ENCODE measurements around the gene IL17RC.
"Not testable (repeated sequence)": the region's sequence is repeated elsewhere in the genome, so short reads cannot be mapped to it uniquely, and the experiment has no call there.

Gene IL17RC, protein sequence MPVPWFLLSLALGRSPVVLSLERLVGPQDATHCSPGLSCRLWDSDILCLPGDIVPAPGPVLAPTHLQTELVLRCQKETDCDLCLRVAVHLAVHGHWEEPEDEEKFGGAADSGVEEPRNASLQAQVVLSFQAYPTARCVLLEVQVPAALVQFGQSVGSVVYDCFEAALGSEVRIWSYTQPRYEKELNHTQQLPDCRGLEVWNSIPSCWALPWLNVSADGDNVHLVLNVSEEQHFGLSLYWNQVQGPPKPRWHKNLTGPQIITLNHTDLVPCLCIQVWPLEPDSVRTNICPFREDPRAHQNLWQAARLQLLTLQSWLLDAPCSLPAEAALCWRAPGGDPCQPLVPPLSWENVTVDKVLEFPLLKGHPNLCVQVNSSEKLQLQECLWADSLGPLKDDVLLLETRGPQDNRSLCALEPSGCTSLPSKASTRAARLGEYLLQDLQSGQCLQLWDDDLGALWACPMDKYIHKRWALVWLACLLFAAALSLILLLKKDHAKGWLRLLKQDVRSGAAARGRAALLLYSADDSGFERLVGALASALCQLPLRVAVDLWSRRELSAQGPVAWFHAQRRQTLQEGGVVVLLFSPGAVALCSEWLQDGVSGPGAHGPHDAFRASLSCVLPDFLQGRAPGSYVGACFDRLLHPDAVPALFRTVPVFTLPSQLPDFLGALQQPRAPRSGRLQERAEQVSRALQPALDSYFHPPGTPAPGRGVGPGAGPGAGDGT

DNA sequence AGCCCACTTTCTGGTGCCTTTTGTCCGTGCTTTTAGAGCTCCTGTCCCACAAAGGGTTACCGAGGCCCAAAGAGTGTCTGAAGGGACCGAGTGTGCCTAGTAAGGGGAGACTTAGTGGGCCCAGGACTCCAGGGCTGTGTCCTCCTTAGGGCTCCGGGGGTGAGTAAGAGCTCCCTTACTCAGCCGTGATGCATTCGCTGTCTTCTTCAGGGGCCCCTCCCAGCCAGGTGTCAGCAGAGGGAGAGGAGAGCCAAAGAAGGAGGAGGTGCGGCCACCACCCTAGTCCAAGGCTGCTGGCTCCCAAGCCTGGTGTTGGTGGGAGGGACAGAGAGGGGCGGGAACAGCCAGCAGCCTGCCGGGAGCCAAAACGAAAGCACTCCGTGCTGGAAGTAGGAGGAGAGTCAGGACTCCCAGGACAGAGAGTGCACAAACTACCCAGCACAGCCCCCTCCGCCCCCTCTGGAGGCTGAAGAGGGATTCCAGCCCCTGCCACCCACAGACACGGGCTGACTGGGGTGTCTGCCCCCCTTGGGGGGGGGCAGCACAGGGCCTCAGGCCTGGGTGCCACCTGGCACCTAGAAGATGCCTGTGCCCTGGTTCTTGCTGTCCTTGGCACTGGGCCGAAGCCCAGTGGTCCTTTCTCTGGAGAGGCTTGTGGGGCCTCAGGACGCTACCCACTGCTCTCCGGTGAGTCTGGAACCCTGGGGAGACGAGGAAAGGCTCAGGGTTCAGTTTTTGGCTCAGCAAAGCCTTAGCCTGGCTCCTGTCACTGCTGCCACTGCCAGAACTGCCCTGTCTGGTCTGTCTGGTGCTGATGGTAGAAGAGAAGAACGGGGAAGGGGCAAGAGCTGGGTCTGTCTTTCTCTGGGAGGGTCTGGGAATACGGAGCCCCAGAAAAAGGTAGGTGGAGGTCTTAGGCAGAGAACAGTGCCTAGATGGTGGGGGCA, at the start of gene IL17RC:
Gene IL17RC, plus strand, starts transcription at position 365 of the 947 bp plus-strand sequence. Its CDS starts 218 bp downstream, at position 583.
- Mint-ChIP-seq H3K27me3 (peaks cover 8% of the 10 kb centered on the region), H3K4me3 (peak within 1 kb of the TSS; percentile 66), H3K36me3 (ENCODE audit: insufficient read depth) (peaks cover 2% of the 10 kb centered on the region), H3K27ac (ENCODE audit: low read depth) (no peak within 1 kb of the TSS), H3K9me3 (no peaks in the 10 kb centered on the region), H3K4me1 (peaks cover 5% of the 10 kb centered on the region)
- ATAC-seq (replicated peaks; ENCODE audit: extremely low read depth, poor library complexity, severe bottlenecking) (no peak), DNase-seq (ENCODE audit: low spot score in 2 of 2) (no peak)

DNA sequence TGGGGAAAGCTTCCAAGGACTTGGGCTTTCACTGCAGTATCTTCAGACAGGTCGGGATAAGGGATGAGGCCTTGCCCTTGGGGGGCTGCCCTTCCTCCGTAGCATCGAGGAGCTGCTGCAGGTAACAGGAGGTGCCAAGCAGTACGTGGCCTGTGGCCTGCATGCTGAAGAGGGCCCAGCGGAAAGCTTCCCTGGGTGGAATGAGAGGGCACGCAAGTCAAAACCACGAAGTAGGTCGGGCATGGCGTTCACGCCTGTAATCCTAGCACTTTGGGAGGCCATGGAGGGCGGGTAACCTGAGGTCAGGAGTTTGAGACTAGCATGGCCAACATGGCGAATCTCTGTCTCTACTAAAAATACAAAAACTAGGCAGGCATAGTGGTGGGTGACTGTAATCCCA, 49.8 kb upstream of the IL17RC start:
- Mint-ChIP-seq H3K36me3 (ENCODE audit: insufficient read depth) (no peaks in the 10 kb centered on the region), H3K27me3 (peaks cover 4% of the 10 kb centered on the region), H3K27ac (ENCODE audit: low read depth) (no peak overlapping the region), H3K9me3 (no peaks in the 10 kb centered on the region), H3K4me3 (no peak overlapping the region), H3K4me1 (no peaks in the 10 kb centered on the region)
- DNase-seq (ENCODE audit: low spot score in 2 of 2) (no peak), ATAC-seq (replicated peaks; ENCODE audit: extremely low read depth, poor library complexity, severe bottlenecking) (no peak)

DNA sequence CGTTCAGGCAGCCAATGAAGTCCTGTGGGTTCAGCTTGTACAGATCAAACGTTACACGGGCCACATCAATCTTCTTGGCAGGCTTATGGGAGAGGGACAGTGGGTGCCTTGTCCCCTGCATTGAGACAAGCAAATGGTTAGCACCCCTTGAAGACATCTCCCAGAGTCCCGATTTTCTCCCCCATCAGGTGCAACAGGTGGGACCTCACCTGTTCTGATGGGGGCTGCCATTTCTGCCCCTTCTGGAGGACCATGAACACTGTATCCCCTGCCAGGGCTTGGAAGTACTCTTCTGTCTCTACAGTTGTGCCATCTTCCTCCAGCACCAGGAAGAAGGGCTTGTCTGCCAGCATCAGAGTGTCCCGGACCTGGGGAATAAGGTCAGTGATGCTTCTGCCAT, 46.9 kb upstream of the IL17RC start:
- DNase-seq (ENCODE audit: low spot score in 2 of 2) (no peak), ATAC-seq (replicated peaks; ENCODE audit: extremely low read depth, poor library complexity, severe bottlenecking) (no peak)
- no peaks in the 10 kb centered on the region for H3K36me3 Mint-ChIP-seq (ENCODE audit: insufficient read depth)
- H3K27ac Mint-ChIP-seq (ENCODE audit: low read depth), result no peak overlapping the region
- no peak overlapping the region for H3K4me3 Mint-ChIP-seq
- H3K9me3 Mint-ChIP-seq, result no peaks in the 10 kb centered on the region
- no peaks in the 10 kb centered on the region for H3K27me3 Mint-ChIP-seq
- H3K4me1 Mint-ChIP-seq, result no peaks in the 10 kb centered on the region

DNA sequence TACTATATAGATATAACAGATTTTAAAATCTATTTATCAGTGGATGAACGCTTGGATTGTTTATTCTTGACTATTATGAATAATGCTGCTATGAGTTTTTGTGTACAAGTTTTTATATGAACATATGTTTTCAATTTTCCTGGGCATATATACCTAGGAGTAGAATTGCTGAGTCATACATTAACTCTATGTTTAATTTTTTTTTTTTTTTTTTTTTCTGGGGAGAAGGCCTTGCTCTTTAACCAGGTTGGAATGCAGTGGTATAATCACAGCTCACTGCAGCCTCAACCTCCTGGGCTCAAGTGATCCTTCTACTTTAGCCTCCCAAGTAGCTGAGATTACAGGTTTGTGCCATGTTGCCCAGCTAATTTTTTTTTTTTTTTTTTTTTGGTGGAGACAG, 45.9 kb upstream of the IL17RC start:
- DNase-seq (ENCODE audit: low spot score in 2 of 2) (no peak), ATAC-seq (replicated peaks; ENCODE audit: extremely low read depth, poor library complexity, severe bottlenecking) (no peak)
- H3K27me3 Mint-ChIP-seq, result no peaks in the 10 kb centered on the region
- no peaks in the 10 kb centered on the region for H3K4me1 Mint-ChIP-seq
- H3K4me3 Mint-ChIP-seq, result no peak overlapping the region
- H3K27ac Mint-ChIP-seq (ENCODE audit: low read depth), result no peak overlapping the region
- no peaks in the 10 kb centered on the region for H3K9me3 Mint-ChIP-seq
- H3K36me3 Mint-ChIP-seq (ENCODE audit: insufficient read depth), result no peaks in the 10 kb centered on the region

DNA sequence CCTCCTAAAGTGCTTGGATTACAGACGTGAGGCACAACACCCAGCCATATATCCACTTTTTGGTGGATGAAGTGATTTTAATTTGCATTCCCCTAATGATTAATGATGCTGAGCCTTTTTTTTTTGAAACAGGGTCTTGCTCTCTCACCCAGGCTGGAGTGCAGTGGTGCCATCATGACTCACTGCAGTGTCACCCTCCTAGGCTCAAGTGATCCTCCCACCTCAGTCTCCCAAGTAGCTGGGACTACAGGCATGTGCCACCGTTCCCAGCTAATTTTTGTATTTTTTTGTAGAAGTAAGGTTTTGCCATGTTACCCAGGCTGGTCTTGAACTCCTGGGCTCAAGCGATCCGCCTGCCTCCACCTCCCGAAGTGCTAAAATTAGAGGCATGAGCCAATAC, 44.8 kb upstream of the IL17RC start:
- not testable (repeated sequence) for H3K9me3 Mint-ChIP-seq; H3K27ac Mint-ChIP-seq (ENCODE audit: low read depth); DNase-seq (ENCODE audit: low spot score in 2 of 2); H3K4me3 Mint-ChIP-seq; ATAC-seq (replicated peaks; ENCODE audit: extremely low read depth, poor library complexity, severe bottlenecking); H3K4me1 Mint-ChIP-seq; H3K27me3 Mint-ChIP-seq; H3K36me3 Mint-ChIP-seq (ENCODE audit: insufficient read depth)

DNA sequence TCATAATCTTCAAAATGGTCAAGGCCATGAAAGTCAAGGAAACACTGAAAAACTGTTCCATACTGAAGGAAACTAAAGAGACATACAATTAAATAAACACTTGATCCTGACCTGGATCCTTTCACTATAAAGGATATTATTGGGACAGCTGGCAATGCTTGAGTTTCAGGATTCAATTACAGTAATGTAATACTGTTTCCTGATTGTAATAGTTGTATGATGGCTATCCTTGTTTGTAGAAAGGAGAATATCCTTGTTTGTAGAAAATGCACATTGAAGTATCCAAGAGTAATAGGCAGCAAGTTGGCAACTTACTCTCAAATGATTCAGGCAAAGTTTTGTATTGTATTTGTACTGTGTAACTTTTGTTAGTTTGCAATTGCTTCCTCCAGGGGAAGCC, 41.5 kb upstream of the IL17RC start:
- no peak for DNase-seq (ENCODE audit: low spot score in 2 of 2)
- H3K36me3 Mint-ChIP-seq (ENCODE audit: insufficient read depth), result no peaks in the 10 kb centered on the region

DNA sequence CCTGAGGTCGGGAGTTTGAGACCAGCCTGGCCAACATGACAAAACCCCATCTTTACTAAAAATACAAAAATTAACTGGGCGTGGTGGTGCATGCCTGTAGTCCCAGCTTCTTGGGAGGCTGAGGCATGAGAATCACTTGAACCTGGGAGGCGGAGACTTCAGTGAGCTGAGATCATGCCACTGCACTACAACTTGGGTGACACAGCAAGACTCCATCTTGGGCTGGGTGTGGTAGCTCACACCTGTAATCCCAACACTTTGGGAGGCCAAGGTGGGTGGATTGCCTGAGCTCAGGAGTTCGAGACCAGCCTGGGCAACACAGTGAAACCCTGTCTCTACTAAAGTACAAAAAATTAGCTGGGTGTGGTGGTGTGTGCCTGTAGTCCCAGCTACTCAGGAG, 40.6 kb upstream of the IL17RC start:
- not testable (repeated sequence) for H3K27me3 Mint-ChIP-seq; H3K9me3 Mint-ChIP-seq; ATAC-seq (replicated peaks; ENCODE audit: extremely low read depth, poor library complexity, severe bottlenecking); H3K4me3 Mint-ChIP-seq; DNase-seq (ENCODE audit: low spot score in 2 of 2); H3K4me1 Mint-ChIP-seq; H3K27ac Mint-ChIP-seq (ENCODE audit: low read depth); H3K36me3 Mint-ChIP-seq (ENCODE audit: insufficient read depth)

More for the DNA sequence above, 41.5 kb upstream of the IL17RC start:
- no peaks in the 10 kb centered on the region for H3K27me3 Mint-ChIP-seq
- H3K4me1 Mint-ChIP-seq, result no peaks in the 10 kb centered on the region
- no peaks in the 10 kb centered on the region for H3K9me3 Mint-ChIP-seq
- no peak for ATAC-seq (replicated peaks; ENCODE audit: extremely low read depth, poor library complexity, severe bottlenecking)
- no peak overlapping the region for H3K4me3 Mint-ChIP-seq
- no peak overlapping the region for H3K27ac Mint-ChIP-seq (ENCODE audit: low read depth)

DNA sequence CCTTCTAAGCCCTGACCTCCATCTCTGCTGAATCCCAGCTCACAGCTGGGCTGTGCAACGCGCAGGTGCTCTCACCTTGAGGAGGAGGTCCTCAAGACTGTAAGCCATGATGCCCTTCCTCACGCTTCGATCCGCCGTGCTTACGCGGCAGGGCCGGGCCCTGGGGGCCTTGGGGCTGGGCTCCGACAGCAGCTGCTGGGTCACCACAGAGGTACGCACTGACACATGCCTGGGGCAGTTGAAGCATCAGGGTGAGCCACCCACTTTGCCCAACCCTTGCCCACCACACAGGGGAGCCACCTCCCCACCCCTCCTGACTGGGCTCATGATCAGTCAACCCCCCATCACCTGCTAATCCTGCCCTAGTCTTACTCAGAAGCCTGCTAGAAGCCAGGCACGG, 39.9 kb upstream of the IL17RC start:
- Mint-ChIP-seq H3K4me1 (no peaks in the 10 kb centered on the region), H3K27ac (ENCODE audit: low read depth) (no peak overlapping the region), H3K27me3 (no peaks in the 10 kb centered on the region), H3K9me3 (no peaks in the 10 kb centered on the region), H3K36me3 (ENCODE audit: insufficient read depth) (no peaks in the 10 kb centered on the region), H3K4me3 (no peak overlapping the region)
- DNase-seq (ENCODE audit: low spot score in 2 of 2), result no peak
- no peak for ATAC-seq (replicated peaks; ENCODE audit: extremely low read depth, poor library complexity, severe bottlenecking)

DNA sequence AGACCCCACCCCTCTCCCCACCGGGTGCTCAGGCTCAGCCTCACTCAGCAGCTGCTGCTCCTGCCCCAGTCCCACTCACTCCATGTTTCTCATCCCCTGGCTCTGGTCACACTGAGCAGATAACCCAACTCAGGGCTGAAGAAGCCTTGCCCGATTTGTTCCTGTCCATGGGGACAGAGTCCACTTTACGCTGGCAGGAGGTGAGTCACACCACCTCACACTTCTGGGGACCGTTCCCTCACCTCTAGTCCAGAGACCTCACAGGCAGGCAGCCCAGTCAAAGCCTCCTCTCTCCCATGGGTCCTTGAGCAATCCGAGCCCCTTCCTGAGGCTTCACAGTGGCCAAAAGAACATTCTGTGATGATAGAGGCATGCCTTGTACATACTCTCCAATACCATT, 38.2 kb upstream of the IL17RC start:
- H3K27me3 Mint-ChIP-seq, result no peaks in the 10 kb centered on the region
- no peak overlapping the region for H3K4me3 Mint-ChIP-seq
- no peak for DNase-seq (ENCODE audit: low spot score in 2 of 2)
- no peaks in the 10 kb centered on the region for H3K4me1 Mint-ChIP-seq
- no peaks in the 10 kb centered on the region for H3K9me3 Mint-ChIP-seq
- H3K27ac Mint-ChIP-seq (ENCODE audit: low read depth), result no peak overlapping the region
- no peak for ATAC-seq (replicated peaks; ENCODE audit: extremely low read depth, poor library complexity, severe bottlenecking)
- no peaks in the 10 kb centered on the region for H3K36me3 Mint-ChIP-seq (ENCODE audit: insufficient read depth)

DNA sequence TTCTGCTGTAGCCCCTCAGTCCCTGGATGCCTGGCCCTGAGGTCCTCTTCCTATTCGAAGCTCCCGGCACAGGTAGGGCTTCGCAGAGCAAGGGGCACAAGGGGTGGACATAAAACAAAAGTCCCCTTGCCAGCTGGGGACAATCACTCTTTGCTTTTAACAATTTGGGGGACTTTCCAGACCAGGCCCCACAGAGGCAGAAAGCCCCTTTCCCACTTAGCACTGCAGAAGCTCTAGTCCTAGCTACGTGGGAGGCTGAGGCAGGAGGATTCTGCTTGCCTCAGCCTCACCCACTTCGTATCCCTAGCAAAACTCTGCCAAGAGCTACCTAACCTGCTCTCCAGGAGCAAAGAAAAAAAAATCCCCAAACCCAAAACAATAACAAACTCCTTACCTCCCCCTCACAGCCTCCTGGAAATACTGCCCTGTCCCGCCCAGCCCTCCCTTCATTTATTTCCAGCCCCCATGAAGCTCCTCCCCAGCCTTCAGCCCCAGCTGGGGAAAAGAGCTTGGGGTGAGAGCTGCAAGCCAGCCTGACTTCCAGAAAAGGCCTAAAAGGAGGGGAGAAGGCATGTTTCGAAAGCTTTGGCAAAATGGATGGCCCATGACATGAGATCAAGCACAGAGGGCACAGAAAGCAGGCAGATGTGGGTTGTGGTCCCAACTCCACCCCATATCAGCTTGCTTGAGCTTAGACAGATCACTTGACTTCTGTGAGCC, 36.9 kb upstream of the IL17RC start, which contains the start of gene CIDEC:
Gene CIDEC, minus strand, starts transcription at position 424 of the 720 bp plus-strand sequence. CDS start 1,767 bp downstream, outside the sequence.
- DNase-seq (ENCODE audit: low spot score in 2 of 2), result no peak
- H3K36me3 Mint-ChIP-seq (ENCODE audit: insufficient read depth), result no peaks in the 10 kb centered on the region
- H3K9me3 Mint-ChIP-seq, result no peaks in the 10 kb centered on the region
- H3K27me3 Mint-ChIP-seq, result no peaks in the 10 kb centered on the region
- peak within 1 kb of the TSS; percentile 46 for H3K27ac Mint-ChIP-seq (ENCODE audit: low read depth)
- ATAC-seq (replicated peaks; ENCODE audit: extremely low read depth, poor library complexity, severe bottlenecking), result no peak
- no peak within 1 kb of the TSS for H3K4me3 Mint-ChIP-seq
- no peaks in the 10 kb centered on the region for H3K4me1 Mint-ChIP-seq

DNA sequence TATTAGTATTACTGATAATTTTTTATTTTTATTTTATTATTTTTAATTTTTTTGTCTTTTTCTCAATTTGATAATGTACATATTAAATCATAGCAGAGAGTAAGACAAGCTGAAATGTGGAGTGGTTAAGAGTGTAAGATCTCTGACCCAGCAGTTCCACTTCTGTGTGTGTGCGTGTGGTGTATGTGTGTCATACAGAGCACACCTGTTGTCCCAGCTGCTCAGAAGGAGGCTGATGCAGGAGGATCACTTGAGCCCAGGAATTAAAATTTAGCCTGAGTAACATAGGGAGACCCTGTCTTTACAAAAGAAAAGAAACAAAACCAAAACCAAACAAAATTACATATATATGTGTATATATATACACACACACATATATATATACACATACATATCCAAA, 35.5 kb upstream of the IL17RC start:
- H3K36me3 Mint-ChIP-seq (ENCODE audit: insufficient read depth), result no peaks in the 10 kb centered on the region
- H3K27ac Mint-ChIP-seq (ENCODE audit: low read depth), result no peak overlapping the region
- no peak for DNase-seq (ENCODE audit: low spot score in 2 of 2)
- no peak for ATAC-seq (replicated peaks; ENCODE audit: extremely low read depth, poor library complexity, severe bottlenecking)
- H3K9me3 Mint-ChIP-seq, result no peaks in the 10 kb centered on the region
- no peak overlapping the region for H3K4me3 Mint-ChIP-seq
- no peaks in the 10 kb centered on the region for H3K27me3 Mint-ChIP-seq
- H3K4me1 Mint-ChIP-seq, result no peaks in the 10 kb centered on the region

Data from central memory CD8-positive, alpha-beta T cell (primary cell).